ENCODE results near the gene RABL6.
"Not testable (repeated sequence)": the region's sequence is repeated elsewhere in the genome, so short reads cannot be mapped to it uniquely, and the experiment has no call there.

Gene RABL6

DNA sequence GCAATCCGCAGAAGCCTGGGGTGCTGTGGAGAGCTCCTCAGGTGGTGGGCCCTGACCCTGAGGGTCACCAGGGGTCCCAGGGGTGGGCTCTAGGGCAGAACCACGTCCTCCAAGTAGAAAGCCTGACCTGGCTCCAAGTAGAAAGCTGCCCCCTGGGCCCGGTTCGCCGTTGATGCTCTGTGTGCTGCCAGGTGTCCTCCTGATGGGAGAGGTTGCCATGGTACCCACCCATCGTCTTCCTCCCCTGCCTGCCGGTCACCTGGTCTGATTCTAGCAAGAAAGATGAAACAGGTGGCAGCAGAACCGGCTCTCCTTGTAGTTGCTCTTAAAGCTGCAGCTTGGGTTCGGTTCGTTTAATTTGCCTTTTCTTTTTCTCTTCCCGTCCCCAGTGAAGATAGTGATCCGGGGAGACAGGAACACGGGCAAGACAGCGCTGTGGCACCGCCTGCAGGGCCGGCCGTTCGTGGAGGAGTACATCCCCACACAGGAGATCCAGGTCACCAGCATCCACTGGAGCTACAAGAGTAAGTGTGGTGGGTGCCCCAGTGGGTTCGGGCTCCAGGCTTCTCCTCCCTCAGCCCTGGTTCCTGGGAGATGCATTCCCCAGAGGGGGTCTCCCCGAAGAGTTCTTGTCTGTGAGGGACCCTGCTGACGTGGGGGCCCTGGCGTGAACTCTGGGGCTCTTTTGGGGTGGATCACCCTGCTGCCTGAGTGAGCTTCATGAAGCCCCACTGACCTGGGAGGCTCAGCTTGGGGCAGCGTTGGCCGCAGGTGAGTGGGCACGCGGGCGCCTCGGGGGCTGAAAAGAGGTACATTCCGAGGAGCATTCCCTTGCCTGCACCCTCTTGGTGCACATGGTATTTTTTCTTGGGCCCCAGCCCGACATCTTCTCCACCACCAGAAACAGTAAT is 15.6 kb downstream of the RABL6 start:
- no peak for DNase-seq

DNA sequence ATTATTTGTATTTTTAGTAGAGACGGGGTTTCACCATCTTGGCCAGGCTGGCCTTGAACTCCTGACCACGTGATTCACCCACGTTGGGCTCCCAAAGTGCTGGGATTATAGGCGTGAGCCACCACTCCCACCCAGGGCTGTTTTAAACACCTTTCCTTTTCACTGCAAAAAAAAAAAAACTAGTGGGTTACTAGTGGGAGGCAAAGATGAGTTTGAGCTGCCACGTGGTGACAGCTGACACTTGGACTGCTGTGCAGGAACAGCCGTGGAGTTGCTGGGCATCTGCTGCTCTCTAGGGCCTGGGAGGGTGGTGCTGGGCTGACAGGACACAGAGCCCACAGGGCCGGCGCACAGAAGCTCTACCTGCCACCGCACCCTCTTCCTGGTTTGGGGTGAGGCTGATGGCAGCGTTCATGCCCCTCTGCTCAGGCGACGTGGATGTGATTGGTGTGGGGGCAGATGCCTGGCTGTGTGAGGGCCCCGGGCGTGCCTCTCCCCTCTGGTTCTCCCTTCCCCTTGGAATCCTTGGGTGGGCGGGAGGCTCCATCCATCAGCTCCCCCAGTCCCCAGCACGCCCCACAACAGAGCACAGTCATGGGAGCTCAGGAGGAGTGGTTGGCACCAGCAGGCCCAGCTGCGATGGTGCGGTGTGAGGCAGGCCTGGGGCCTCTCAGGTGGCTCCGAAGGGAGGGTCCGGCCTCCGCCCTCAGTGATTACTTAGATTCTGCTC is 16.9 kb downstream of the RABL6 start:
- DNase-seq: no peak

DNA sequence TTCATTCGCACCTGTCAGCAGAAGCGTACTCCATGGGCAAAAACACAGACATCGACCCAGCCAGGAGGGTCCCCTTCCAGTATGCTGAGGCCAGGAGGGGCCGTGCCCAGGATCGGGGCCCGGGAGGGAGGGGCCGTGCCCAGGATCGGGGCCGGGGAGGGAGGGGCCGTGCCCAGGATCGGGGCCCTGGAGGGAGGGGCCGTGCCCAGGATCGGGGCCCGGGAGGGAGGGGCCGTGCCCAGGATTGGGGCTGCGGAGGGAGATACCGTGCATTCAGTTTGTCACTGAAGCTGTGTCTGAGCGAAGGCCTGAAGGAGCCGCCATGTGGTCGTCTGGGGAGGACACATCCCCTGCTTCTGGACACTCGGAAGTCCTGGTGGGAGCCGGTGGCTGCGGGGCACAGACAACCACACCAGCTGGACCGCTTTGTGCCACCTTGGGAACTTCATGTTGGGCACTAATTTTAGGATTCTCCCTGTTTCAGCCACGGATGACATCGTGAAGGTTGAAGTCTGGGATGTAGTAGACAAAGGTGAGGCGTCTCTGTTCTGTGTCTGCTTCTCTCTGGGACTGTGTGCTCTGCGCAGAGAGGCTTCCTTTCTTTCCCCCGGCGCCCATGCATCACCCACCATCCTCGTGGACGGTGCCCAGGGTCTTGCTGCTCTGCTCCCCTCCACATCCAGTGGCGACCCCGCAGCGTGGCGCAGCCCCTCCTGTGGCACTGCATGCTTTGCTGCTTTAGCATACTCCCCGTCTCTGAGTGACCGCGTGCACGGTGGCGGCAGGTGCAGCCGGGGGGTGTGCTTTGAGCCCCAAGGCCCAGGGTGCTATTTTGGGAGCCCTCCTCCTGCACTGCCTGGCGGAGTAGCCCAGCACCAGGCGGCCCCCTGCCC is 17.8 kb downstream of the RABL6 start:
- DNase-seq: no peak

DNA sequence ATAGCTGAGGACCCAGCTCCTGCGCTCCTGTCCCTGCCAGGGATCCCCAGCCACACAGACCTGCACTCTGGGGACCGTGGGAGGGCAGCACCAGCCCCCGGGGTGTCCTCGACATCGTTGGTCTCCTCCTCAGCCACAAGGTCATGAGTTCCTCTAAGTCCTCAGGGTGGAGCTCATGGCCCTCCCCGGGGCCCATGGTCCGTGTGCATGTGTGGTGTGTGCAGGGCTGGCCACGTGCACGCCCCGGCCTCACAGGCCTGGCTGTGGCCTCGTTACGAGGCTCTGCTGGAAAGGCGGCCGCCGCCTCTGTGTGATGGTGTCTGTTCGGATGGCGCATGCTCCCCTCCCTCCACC is 18.4 kb downstream of the RABL6 start:
- DNase-seq: no peak

DNA sequence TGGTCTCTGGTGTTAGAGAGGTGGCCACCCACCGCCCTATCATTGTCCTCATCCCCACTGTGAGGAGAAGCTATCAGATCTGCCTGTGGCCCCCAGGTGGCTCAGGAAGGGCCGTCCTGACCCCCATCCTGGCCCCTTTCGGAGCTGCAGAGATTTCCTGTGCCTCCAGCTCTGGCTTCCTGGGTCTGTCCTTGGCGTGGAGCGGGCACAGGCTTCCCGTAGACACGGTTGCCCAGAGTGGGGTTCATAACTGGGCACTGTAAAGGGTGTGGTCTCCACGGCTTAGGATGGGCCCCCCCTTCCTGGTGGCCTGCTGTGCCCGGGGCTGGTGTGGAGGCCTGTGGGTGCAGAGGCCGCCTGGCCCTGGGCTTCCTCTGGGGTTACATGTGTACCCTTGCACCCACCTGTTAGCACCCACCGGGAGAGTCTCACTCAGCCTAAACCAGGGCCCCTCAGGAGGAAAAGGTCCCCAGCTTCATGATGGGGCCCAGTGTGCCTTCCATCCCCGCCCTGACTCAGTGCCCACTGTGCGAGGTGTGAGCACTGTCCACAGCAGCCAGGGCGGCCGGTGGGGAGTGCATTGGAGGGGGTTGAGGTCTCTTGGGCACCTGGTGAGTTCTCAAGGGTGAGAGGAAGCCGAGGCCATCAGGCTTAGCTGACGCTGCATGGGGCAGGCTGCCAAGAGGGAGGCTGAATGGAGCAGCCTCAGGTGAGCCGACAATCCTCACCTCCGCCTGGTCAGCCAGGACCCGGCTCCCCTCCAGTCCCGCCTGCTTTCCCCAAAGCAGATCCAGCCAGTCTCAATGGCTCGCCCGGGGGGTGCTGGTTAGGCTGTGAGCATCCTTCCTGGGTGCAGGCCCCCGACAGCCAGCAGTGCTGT is 19.2 kb downstream of the RABL6 start:
- no peak for DNase-seq

DNA sequence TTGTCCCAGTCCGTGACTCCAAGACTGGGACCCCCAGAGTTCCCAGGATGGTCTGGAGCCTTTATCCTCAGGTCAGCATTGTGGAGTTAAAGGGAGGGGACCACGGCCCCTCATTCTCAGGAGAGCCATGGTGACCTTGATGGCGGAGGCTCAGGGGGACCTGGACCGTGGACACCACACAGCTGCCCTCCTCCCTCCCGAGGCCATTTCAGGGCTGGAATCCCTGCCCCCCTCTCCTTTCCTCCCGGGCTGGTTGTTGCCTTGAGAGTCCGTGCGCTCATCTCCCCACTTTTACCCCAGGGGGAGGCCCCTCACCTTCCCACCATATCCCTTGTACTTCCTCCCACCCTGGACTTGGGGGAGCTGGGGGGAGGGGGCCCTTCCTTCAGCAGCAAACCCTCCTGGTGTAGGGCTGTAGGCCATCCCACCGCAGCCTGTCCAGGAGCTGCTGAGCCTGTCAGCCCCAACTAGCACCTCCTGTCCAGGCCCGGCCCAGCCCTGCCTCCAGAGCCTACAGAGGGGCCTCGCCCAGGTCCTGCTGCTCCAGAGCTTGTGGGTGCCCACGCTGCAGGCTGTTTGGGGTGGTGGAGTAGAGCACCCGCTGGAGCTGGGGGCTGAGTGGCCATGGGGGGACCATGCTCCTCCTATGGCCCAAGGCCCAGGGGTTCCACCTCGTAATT is 20.2 kb downstream of the RABL6 start:
- DNase-seq: no peak

DNA sequence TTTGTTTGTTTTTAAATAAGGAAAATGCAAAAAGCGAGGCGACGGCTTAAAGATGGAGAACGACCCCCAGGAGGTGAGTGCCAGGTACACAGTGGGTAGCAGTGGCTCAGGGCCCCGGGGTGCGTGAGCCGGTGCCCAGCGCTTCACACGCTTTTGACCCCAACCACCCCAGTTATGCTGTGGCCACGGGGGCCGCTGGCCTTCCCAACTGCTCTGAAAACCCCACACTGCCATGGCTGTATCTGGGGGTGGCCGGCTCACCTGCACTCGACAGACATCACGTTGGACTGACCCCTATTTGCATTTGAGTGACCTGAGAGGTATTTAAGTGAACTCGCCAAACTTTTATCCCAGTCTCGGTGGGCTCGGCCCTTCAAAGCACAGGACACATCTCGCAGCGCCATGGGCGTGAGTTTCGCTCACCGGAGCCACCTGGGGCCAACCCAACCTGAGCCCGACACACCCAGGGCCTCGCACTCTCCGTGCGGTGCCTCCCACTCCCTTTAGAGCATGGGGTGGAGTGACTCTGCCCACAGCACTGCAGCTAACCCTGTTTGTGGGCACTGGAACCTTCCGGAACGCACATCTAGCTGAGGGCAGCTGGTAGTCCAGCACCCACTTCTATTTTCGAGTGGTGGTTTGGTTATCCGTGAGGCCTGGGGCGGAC is 20.9 kb downstream of the RABL6 start:
- DNase-seq: no peak

DNA sequence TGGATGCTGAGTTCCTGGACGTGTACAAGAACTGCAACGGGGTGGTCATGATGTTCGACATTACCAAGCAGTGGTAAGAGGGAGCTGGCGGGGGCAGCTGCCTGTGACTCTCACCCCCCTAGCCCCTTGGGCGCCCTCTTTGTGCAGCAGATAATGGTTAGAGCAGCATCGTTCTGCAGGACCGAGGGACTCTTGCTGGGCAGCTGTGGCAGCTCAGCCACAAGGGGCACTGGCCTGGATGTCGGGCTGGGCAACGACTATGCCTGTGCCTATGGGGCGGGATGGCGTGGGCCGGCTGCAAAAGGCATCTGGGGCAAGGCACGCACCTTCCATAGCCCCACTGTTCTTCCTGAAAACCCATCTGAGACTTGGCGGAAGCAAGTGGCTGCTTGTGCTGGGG is 21.7 kb downstream of the RABL6 start:
- DNase-seq: no peak

DNA sequence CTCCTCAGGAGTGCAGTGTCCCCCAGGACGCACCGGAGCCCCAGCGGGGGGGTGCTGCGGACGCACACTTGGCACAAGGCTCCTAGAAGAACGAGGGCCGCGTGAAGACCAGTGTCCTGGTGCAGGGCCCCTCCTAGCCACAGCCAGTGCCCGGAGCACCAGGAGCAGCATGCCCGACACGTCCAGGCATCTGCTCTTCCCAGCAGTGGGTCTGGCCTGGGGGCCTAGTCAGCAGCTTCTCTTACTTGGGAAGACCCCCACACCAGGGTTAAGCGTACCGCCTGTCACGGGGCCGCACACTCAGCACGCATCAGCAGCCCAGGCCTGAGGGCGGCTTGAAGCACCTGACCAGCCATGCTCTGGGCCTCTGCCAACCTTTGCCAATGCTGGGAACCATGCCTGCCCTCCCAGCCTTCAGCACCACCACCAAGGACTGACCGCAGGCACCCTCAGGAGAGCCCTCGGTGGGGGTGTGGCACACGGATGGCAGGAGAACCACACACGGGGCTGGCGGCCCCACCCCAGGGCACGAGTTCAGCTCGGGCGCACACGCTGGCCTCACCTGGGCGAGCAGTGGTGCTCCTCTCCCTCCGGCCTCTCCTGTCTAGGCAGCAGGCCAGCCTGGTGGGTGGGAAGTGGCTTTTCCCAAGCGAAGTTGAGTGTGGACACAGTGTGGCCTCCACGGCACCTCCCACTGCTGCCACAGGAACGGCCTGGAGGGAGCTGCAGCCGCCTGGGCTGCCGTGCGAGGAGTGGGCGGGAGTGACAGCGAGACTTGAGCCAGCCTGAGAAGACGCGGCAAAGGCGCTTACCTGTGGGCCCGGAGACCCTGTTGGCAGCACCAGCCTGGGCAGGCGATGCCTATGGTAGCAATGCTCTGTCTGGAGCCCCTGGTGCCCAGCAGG is 22.5 kb downstream of the RABL6 start:
- no peak for DNase-seq

DNA sequence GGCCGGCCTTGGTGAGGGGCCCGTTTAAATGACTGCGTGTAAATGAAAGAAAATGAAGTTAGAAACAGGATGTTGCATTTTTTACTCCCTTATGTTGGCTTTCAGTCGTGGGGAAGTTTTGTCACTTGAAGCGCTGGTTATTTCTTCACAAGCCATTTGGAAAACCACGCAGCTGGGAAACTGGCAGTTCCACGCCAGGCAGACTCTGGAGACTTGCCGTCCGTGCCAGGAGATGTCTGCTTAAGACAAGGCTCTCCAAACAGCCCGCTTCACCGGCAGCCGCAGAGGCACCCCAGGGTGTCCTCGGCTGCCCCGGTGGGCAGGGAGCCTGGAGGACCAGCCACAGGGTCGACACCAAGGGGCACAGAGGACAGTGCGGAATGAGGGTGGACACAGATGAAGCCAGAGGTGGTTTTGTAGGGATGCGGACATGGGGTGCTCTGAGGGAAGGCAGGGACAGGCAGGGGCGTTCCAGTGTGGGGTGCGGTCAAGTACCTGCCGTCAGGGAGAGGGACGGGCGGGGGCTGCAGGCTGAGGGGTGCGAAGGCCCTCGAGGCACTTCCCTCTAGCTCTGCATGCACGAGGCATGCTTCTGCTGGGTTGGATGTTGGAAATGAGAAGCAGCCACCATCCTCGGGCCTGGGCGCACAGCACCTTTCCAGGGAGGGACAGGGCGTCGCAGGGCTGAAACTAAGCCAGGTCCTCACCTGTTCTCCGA is 23.4 kb downstream of the RABL6 start:
- no peak for DNase-seq

DNA sequence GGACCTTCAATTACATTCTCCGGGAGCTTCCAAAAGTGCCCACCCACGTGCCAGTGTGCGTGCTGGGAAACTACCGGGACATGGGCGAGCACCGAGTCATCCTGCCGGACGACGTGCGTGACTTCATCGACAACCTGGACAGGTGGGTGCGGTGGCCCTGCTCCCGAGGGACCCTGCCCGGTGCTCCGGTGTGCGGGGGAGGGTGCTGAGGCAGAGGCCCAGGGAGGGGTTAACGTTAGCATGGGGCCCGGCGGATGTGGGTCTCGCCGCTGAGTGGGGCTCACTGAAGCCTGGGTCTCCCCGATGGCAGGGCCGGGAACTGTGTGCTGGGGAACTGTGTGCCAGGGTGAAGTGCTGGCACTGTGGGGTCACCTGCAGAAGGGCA is 24.0 kb downstream of the RABL6 start:
- no peak for DNase-seq

DNA sequence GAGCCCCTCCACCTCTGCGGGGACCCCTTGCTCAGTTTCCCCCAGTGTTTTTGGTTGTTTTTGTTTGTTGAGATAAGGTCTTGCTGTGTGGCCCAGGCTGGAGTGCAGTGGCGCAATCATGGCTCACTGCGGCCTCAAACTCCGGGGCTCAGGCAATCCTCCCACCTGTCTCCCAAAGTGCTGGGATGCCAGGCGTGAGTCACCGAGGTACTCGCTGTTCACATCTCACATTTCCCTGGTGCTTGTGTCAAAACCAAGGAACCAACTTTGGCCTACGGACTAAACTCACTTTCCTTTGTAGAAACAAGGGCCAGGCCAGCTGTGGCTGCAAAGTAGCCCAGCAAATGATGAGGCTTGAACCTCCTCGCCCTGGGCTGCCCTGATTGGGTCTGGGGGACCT is 24.8 kb downstream of the RABL6 start:
- no peak for DNase-seq

DNA sequence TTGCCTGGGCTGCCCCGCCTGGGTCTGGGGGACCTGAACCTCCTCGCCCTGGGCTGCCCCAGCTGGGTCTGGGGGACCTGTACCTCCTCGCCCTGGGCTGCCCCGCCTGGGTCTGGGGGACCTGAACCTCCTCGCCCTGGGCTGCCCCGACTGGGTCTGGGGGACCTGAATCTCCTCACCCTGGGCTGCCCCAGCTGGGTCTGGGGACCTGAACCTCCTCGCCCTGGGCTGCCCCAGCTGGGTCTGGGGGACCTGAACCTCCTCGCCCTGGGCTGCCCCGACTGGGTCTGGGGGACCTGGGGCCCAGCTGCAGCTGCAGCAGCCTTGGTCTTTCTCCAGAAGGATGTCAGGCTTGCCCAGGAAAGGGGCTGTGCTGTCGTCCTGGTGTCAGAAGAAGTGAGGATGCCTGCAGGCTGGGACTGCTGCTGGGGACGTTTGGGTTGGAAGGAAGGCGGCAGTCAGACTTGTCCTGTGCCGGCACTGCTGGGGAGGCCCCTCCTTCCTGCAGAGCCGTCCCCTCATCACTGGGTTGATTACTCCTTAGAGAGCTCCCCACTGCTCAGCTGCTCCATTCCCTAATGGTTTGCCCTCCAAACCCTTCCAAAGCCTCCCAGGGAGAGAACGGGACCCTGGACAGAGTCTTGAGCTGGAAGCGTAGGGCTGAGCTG is 25.8 kb downstream of the RABL6 start:
- DNase-seq: not testable (repeated sequence)

DNA sequence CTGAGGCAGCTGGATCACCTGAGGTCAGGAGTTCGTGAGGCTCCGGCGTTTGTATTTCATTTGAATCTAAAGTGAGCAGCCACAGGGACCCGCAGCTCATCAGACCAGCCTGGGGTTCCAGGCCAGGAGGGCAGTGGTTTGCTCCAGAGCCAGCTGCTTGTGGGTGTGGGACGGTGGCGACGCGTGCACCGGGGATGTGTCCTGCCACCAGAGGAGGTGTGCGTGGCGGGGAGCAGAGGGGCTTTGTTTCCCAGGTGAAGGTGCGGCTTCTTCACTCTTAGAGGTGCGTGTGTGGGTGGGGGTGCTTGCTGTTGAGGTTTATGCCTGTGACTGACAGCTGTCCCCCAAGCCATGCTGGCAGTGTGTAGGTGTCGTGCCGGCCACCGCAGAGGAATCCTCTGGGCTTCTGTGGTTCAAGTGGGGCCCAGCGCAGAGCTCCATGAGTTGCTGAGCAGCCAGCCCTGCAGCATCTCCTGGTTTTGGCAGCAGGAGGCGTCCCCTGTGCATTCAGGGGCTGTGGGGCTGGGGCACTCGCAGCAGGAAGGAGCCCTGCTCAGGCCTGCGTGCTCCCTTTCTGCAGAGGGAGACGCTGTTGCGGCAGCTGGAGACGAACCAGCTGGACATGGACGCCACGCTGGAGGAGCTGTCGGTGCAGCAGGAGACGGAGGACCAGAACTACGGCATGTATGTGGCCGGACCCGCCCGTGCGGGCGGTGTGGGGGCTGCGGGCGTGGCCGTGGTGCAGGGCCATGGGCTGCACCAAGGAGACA is 27.6 kb downstream of the RABL6 start:
- DNase-seq: no peak

DNA sequence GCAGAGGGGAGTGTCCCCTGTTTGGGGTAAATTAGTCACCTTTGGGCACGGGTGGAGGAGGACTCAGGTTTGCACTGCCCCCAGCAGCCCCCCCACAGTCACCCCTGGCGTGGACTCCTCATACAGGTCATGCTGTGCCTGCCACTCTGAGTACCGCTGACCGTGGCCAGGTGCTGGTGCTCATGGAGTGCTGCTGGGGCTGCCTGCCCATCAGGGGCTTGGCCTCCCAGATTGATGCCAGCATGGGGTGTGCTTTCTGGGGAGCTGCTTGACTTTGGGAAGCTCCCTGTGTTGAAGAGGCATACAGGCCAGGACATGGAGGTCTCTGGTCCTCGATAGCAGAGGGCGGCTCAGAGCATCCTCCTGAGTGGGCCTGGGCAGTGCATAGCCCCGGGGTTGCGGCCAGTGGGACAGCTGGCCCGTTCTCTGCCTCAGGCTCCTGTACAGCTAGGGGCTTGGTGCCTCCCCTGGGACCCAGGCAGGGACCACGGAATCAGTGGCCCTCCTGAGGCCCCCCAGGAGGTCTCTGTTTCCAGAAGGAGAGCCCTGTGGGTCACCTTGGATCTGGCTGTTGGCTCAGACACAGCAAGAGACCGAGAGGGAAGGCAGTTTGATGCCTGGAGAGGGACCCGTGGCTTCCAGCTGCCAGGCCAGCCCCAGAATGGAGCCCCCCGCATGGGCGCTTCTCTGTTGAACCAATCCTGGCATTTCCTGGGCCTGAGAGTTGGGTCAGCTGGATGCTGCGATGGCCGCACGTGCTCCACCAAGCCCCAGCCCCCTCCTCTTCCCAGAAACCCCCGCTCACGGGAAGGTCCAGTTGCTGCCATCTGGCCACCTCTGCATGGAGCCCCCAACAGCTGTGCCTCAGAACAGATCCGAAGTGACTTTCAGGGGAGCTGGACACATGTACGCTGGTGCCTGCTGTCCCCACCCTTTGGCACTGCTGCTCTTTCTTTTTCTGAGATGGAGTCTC is 28.5 kb downstream of the RABL6 start:
- DNase-seq: no peak

DNA sequence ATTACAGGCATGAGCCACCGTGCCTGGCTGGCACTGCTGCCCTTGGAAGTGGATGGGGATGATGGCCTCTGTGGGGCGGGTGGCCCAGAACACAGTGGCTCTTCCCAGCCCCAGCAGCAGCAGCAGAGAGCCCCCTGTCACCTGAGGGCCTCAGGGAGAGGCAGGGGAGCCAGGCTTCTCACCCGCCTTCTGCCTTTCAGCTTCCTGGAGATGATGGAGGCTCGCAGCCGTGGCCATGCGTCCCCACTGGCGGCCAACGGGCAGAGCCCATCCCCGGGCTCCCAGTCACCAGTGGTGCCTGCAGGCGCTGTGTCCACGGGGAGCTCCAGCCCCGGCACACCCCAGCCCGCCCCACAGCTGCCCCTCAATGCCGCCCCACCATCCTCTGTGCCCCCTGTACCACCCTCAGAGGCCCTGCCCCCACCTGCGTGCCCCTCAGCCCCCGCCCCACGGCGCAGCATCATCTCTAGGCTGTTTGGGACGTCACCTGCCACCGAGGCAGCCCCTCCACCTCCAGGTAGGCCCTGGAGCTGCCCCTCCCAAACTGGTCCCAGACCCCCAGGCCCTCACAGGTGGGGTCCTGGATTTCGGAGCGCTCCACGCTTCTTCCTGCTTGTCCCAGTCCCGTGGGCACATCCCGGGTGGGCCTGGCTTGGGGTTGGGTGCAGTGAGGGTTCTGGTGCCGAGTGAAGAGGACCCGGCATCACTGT is 29.6 kb downstream of the RABL6 start:
- no peak for DNase-seq

Measured in CD4-positive, alpha-beta T cell treated with Interferon gamma for 1 hour (primary cell).